Neural cell (in vitro differentiated cells): ENCODE results near the gene SPON2. TPM values are rescaled to one million over a fixed set of nuclear protein-coding genes. Genes with fewer than 3 reads are reported as not detected.

ENCODE experiments used
- H2AFZ ChIP-seq: fragments of 200-600, 300-800 bp; sonication (generic), shearing (Covaris generic); 2 replicates; pipeline ENCODE4 v1.6.0; 2014; ENCODE audit warnings: low read depth, mild to moderate bottlenecking, antibody characterized with exemption, low read length, moderate library complexity
- H3F3A ChIP-seq: fragments of 200-600 bp; shearing (Covaris generic); 2 replicates; pipeline ENCODE4 v1.6.1; 2016; ENCODE audit warnings: mild to moderate bottlenecking, moderate library complexity, mixed read lengths, antibody characterized with exemption, low read length; ENCODE audit not compliant: insufficient read depth, poor library complexity, severe bottlenecking
- H3K27ac ChIP-seq: fragments of 200-600, 300-800 bp; sonication (generic), shearing (Covaris generic); 2 replicates; pipeline ENCODE4 v1.5.1; 2014; ENCODE audit warnings: mild to moderate bottlenecking, low read length, moderate library complexity
- H3K27me3 ChIP-seq: fragments of 300-800, 200-600 bp; sonication (generic), shearing (Covaris generic); 2 replicates; pipeline ENCODE4 v1.6.0; 2014; ENCODE audit warnings: mild to moderate bottlenecking, low read depth, low read length, moderate library complexity; ENCODE audit not compliant: insufficient read depth
- H3K36me3 ChIP-seq: fragments of 300-800, 200-600 bp; sonication (generic), shearing (Covaris generic); 2 replicates; pipeline ENCODE4 v1.5.1; 2014; ENCODE audit warnings: mild to moderate bottlenecking, antibody characterized with exemption, low read length, moderate library complexity; ENCODE audit not compliant: insufficient read depth
- H3K4me2 ChIP-seq: fragments of 300-800, 200-600 bp; sonication (generic), shearing (Covaris generic); 2 replicates; pipeline ENCODE4 v1.6.0; 2014; ENCODE audit warnings: mild to moderate bottlenecking, low read length
- H3K4me3 ChIP-seq: fragments of 300-800, 200-600 bp; sonication (generic), shearing (Covaris generic); 2 replicates; pipeline ENCODE4 v1.5.1; 2014; ENCODE audit warnings: mild to moderate bottlenecking, low read length, moderate library complexity
- H3K79me2 ChIP-seq: fragments of 200-600 bp; shearing (Covaris generic); replicated peaks from 2 replicates; pipeline ENCODE4 v1.6.0; 2014; ENCODE audit warnings: mild to moderate bottlenecking, low read length, moderate library complexity; ENCODE audit not compliant: insufficient read depth
- H3K9ac ChIP-seq: fragments of 300-800, 200-600 bp; sonication (generic), shearing (Covaris generic); 2 replicates; pipeline ENCODE4 v1.6.1; 2016; ENCODE audit warnings: mild to moderate bottlenecking, low read length, mixed read lengths
- H3K9me2 ChIP-seq: fragments of 200-600 bp; shearing (Covaris generic); 2 replicates; pipeline ENCODE4 v1.6.1; 2016; ENCODE audit warnings: mild to moderate bottlenecking, low read length, mixed read lengths; ENCODE audit not compliant: insufficient read depth
- H3K9me3 ChIP-seq: fragments of 200-600, 300-800 bp; sonication (generic), shearing (Covaris generic); 2 replicates; pipeline ENCODE4 v1.6.1; 2016; ENCODE audit warnings: mild to moderate bottlenecking, mixed run types, low read length, moderate library complexity, mixed read lengths
- H4K20me1 ChIP-seq: fragments of 200-600 bp; shearing (Covaris generic); 2 replicates; pipeline ENCODE4 v1.6.1; 2016; ENCODE audit warnings: mild to moderate bottlenecking, mixed run types; ENCODE audit not compliant: insufficient read depth
- CTCF ChIP-seq: fragments of 450-650 bp; IDR thresholded peaks from 2 replicates; pipeline ENCODE4 v1.5.1; 2014; ENCODE audit warnings: antibody characterized with exemption, mild to moderate bottlenecking, moderate library complexity; ENCODE audit not compliant: poor library complexity, severe bottlenecking
- EP300 ChIP-seq: fragments of 450-650 bp; conservative IDR thresholded peaks from 2 replicates; pipeline ENCODE4 v1.6.1; 2014; ENCODE audit warnings: antibody characterized with exemption, mild to moderate bottlenecking, moderate library complexity; ENCODE audit not compliant: poor library complexity, severe bottlenecking
- EZH2 ChIP-seq: fragments of 200-600, 300-800 bp; shearing (Covaris generic), sonication (generic); IDR thresholded peaks from 2 replicates; pipeline ENCODE4 v1.6.1; 2014; ENCODE audit warnings: antibody characterized with exemption, low read length, borderline replicate concordance, mild to moderate bottlenecking; ENCODE audit not compliant: insufficient read depth, poor library complexity, severe bottlenecking
- MXI1 ChIP-seq: fragments of 450-650 bp; conservative IDR thresholded peaks from 2 replicates; pipeline ENCODE4 v1.6.1; 2014; ENCODE audit warnings: antibody characterized with exemption, mild to moderate bottlenecking; ENCODE audit not compliant: poor library complexity, severe bottlenecking
- POLR2AphosphoS5 ChIP-seq: IDR thresholded peaks from 2 replicates; pipeline ENCODE4 v1.6.1; 2012
- RAD21 ChIP-seq: fragments of 450-650 bp; conservative IDR thresholded peaks from 2 replicates; pipeline ENCODE4 v1.6.1; 2014; ENCODE audit warnings: antibody characterized with exemption, mild to moderate bottlenecking, moderate library complexity
- SMC3 ChIP-seq: fragments of 450-650 bp; conservative IDR thresholded peaks from 2 replicates; pipeline ENCODE4 v1.6.1; 2014; ENCODE audit warnings: antibody characterized with exemption, mild to moderate bottlenecking, moderate library complexity; ENCODE audit not compliant: poor library complexity
- TAF1 ChIP-seq: IDR thresholded peaks from 2 replicates; pipeline ENCODE4 v1.6.1; 2012; ENCODE audit warnings: low read depth
- polyA plus RNA-seq: library from polyadenylated mRNA; depleted of rRNA; stranded (reverse); fragments of >200 nt; gene quantifications from 2 replicates; pipeline ENCODE4 v1.2.3, GENCODE V29; 2014
- TF ChIP-seq, protein P1 (sequence below): IDR thresholded peaks from 2 replicates; pipeline ENCODE4 v1.6.1; 2012; ENCODE audit warnings: borderline replicate concordance

Gene SPON2
- polyA plus RNA-seq, 1 donor from 2014 or later, result 0.57 TPM

DNA sequence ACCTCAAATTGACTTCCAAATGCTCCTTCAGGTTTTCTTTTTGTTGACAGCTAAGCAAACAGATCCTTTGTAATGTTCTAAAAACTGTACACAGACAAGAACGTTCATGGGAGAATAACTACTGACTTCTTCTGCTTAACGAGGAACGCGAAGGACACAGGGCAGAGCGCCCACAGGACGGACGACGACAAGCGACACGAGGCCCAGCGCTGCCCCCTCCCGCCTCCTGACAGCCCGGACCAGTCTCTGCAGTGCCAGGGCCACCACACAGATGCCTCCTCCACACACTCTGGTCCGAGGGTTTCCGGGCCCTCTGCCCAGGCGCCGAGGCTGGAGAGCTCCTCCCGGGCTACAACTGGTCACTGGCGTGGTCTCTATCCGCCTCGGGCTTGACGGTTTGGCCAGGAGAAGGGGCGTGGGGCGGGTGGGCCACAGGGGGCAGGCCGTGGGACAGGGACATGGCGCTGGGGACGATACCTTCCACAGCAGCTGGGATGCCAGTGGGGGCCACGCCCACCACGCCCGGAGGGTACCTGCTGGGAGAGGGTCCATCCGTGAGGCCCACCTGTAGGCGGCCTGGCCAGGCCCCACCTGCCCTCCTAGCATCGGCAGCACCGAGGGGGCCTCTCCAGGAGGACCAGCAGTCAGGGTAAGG, 39.6 kb upstream of the SPON2 start:
- no peaks in the 10 kb centered on the region for H3K36me3 ChIP-seq
- H3K9ac ChIP-seq, result no peak overlapping the region
- no peaks in the 10 kb centered on the region for H3F3A ChIP-seq
- H3K4me3 ChIP-seq, result no peak overlapping the region
- TF ChIP-seq TAF1, result no peak
- TF ChIP-seq RAD21, result no peak
- TF ChIP-seq, protein P1, sequence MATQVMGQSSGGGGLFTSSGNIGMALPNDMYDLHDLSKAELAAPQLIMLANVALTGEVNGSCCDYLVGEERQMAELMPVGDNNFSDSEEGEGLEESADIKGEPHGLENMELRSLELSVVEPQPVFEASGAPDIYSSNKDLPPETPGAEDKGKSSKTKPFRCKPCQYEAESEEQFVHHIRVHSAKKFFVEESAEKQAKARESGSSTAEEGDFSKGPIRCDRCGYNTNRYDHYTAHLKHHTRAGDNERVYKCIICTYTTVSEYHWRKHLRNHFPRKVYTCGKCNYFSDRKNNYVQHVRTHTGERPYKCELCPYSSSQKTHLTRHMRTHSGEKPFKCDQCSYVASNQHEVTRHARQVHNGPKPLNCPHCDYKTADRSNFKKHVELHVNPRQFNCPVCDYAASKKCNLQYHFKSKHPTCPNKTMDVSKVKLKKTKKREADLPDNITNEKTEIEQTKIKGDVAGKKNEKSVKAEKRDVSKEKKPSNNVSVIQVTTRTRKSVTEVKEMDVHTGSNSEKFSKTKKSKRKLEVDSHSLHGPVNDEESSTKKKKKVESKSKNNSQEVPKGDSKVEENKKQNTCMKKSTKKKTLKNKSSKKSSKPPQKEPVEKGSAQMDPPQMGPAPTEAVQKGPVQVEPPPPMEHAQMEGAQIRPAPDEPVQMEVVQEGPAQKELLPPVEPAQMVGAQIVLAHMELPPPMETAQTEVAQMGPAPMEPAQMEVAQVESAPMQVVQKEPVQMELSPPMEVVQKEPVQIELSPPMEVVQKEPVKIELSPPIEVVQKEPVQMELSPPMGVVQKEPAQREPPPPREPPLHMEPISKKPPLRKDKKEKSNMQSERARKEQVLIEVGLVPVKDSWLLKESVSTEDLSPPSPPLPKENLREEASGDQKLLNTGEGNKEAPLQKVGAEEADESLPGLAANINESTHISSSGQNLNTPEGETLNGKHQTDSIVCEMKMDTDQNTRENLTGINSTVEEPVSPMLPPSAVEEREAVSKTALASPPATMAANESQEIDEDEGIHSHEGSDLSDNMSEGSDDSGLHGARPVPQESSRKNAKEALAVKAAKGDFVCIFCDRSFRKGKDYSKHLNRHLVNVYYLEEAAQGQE, result no peak
- TF ChIP-seq SMC3, result no peak
- TF ChIP-seq MXI1, result no peak
- TF ChIP-seq POLR2AphosphoS5, result no peak
- no peak for TF ChIP-seq EZH2
- TF ChIP-seq EP300, result no peak
- TF ChIP-seq CTCF, result no peak
- H4K20me1 ChIP-seq, result no peaks in the 10 kb centered on the region
- H3K9me2 ChIP-seq, result no peaks in the 10 kb centered on the region
- no peaks in the 10 kb centered on the region for H3K79me2 ChIP-seq
- no peak overlapping the region for H2AFZ ChIP-seq
- no peaks in the 10 kb centered on the region for H3K27me3 ChIP-seq
- no peak overlapping the region for H3K27ac ChIP-seq
- H3K4me2 ChIP-seq, result no peak overlapping the region
- H3K9me3 ChIP-seq, result no peaks in the 10 kb centered on the region

- H3K9ac ChIP-seq, result no peak overlapping the region
- H4K20me1 ChIP-seq, result no peaks in the 10 kb centered on the region
- no peak overlapping the region for H2AFZ ChIP-seq
- H3K27me3 ChIP-seq, result no peaks in the 10 kb centered on the region
- no peak overlapping the region for H3K27ac ChIP-seq
- TF ChIP-seq MXI1 (no peak), EP300 (no peak), CTCF (no peak), TAF1 (no peak), RAD21 (no peak), EZH2 (no peak), POLR2AphosphoS5 (no peak), SMC3 (no peak)
- TF ChIP-seq, protein P1, result no peak
- no peaks in the 10 kb centered on the region for H3F3A ChIP-seq
- H3K9me2 ChIP-seq, result no peaks in the 10 kb centered on the region
- no peaks in the 10 kb centered on the region for H3K36me3 ChIP-seq
- H3K4me2 ChIP-seq, result no peak overlapping the region
- H3K9me3 ChIP-seq, result no peaks in the 10 kb centered on the region
- H3K79me2 ChIP-seq, result no peaks in the 10 kb centered on the region
- no peak overlapping the region for H3K4me3 ChIP-seq
Measured at GRCh38 chr4:1211371-1211770, 39.0 kb upstream of the SPON2 start.
